ENCODE measurements around the gene RALGAPA1.

DNA sequence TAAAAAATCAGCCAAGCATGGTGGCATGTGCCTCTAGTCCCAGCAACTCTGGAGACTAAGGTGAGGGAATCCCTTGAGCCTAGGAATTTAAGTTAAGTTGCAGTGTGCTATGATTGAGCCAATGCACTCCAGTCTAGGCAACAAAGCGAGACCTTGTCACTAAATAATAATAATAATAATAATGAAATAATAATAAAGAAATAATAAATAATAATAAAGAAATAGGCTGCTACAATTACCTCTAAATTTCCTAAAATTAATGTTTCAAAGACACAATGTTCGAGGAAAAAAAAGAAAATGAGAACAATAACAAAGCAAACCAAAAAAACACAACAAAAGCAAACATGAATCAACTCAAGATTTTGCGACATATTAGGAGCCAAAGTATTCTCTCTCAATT is 29.7 kb downstream of the RALGAPA1 start:
- TF ChIP-seq POLR2AphosphoS5 (IDR thresholded peaks at IDR 0.05; ENCODE audit: low read depth, low read length) (no peak), TAF1 (IDR thresholded peaks at IDR 0.05; ENCODE audit: borderline replicate concordance, insufficient read depth, low read length) (no peak)

All from PFSK-1 (cell line).